ENCODE data around the gene CDH4.

The CDH4 gene

GRCh38 chr20:61662226-61662967 lies 410.3 kb downstream of the CDH4 start:
- DNase-seq: no peak

- DNase-seq: no peak
Observed at GRCh38 chr20:61662968-61663331, 410.9 kb downstream of the CDH4 start.

- DNase-seq: no peak
Observed at GRCh38 chr20:61663521-61664425, 411.7 kb downstream of the CDH4 start.

GRCh38 chr20:61664556-61665320 lies 412.7 kb downstream of the CDH4 start:
- no peak for DNase-seq

GRCh38 chr20:61665528-61666470 lies 413.7 kb downstream of the CDH4 start:
- DNase-seq: no peak

- DNase-seq: no peak
Observed at GRCh38 chr20:61666471-61666832, 414.4 kb downstream of the CDH4 start.

GRCh38 chr20:61667056-61667792 lies 415.2 kb downstream of the CDH4 start:
- DNase-seq: no peak

- no peak for DNase-seq
Observed at GRCh38 chr20:61668065-61668650, 416.1 kb downstream of the CDH4 start.

GRCh38 chr20:61668771-61669503 lies 416.9 kb downstream of the CDH4 start:
- DNase-seq: no peak

GRCh38 chr20:61670274-61670673 lies 418.2 kb downstream of the CDH4 start:
- DNase-seq: no peak

- no peak for DNase-seq
Observed at GRCh38 chr20:61671559-61671958, 419.5 kb downstream of the CDH4 start.

GRCh38 chr20:61673152-61673847 lies 421.2 kb downstream of the CDH4 start:
- DNase-seq: no peak

- no peak for DNase-seq
Observed at GRCh38 chr20:61674121-61674520, 422.1 kb downstream of the CDH4 start.

GRCh38 chr20:61674688-61675087 lies 422.6 kb downstream of the CDH4 start:
- DNase-seq: no peak

GRCh38 chr20:61677928-61678327 lies 425.9 kb downstream of the CDH4 start:
- no peak for DNase-seq

- no peak for DNase-seq
Observed at GRCh38 chr20:61678437-61678836, 426.4 kb downstream of the CDH4 start.

GRCh38 chr20:61679473-61679872 lies 427.4 kb downstream of the CDH4 start:
- no peak for DNase-seq

- DNase-seq: no peak
Observed at GRCh38 chr20:61680096-61680495, 428.0 kb downstream of the CDH4 start.

- DNase-seq: no peak
Observed at GRCh38 chr20:61682114-61682995, 430.3 kb downstream of the CDH4 start.
